GM12875 (cell line): ENCODE measurements around the gene NLRP2B.

Source experiments
- H3K4me3 ChIP-seq: one replicate; pipeline ENCODE4 v1.5.1; 2011; ENCODE audit warnings: low read depth, low read length, control low read depth
- TF ChIP-seq, protein P1 (sequence below): IDR thresholded peaks from 2 replicates; pipeline ENCODE4 v1.5.1; 2011; ENCODE audit warnings: low read depth, mild to moderate bottlenecking, control low read depth, inconsistent platforms, low read length, moderate library complexity, borderline replicate concordance; ENCODE audit not compliant: insufficient read depth

The NLRP2B gene

DNA sequence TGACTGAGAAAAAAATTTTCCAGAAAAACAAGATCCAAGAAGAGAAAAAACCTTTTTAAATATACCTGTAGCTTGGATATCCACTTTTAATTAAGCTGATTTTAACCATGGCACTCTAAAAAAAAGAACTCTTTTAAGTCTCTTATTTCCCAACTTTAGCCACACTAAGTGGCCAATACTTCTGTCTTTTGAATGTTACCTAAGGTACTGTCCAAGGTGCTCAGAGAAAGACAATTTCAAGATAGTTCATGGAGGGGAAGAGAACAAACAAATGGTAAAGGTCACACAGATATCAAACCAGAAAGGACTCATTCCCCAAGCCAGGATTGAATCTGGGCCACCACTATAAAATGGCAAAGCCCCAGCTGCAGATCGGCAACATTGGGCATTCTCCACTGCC lies 10.1 kb downstream of the NLRP2B start:
- TF ChIP-seq, protein P1, sequence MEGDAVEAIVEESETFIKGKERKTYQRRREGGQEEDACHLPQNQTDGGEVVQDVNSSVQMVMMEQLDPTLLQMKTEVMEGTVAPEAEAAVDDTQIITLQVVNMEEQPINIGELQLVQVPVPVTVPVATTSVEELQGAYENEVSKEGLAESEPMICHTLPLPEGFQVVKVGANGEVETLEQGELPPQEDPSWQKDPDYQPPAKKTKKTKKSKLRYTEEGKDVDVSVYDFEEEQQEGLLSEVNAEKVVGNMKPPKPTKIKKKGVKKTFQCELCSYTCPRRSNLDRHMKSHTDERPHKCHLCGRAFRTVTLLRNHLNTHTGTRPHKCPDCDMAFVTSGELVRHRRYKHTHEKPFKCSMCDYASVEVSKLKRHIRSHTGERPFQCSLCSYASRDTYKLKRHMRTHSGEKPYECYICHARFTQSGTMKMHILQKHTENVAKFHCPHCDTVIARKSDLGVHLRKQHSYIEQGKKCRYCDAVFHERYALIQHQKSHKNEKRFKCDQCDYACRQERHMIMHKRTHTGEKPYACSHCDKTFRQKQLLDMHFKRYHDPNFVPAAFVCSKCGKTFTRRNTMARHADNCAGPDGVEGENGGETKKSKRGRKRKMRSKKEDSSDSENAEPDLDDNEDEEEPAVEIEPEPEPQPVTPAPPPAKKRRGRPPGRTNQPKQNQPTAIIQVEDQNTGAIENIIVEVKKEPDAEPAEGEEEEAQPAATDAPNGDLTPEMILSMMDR, result no peak

DNA sequence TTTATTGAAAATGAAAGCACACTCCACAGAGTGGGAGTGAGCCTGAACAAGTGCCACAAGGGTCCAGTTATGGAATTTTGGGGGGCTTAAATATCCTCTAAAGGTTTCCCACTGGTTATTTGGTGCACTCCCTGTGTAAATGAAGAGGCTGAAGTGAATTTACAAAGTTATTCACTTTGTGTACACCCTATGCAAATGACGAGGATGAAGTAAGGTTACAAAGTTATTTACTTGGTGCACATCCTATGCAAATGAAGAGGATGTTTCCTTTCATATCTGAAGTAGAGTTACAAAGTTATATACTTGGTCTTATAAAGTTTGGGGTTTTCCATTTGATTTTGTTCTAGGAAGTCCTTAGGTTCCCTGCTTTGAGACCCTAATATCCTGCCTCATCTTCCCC lies 13.1 kb downstream of the NLRP2B start:
- H3K4me3 ChIP-seq, result no peak overlapping the region
- TF ChIP-seq, protein P1, result no peak

More for the DNA sequence above, 10.1 kb downstream of the NLRP2B start:
- no peak overlapping the region for H3K4me3 ChIP-seq

DNA sequence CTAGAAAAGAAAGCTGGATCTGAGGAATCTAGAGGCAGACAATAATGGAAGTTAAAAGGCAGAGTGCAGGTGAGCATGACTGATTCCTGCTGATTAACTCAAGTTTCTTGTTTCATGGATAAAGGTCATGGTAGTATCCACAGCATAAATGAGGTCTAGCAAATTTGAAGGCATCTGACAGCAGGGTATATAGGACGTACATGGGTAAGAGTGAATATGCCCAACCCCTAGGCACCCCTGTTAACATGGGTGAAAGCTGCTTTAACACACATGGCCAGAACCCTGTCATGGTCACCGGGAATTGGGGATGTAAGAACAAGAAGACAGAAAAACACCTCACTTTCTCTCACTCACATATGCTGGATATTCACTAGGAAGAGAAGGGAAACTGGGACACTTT lies 25.0 kb downstream of the NLRP2B start:
- H3K4me3 ChIP-seq, result no peak overlapping the region
- TF ChIP-seq, protein P1, result no peak

DNA sequence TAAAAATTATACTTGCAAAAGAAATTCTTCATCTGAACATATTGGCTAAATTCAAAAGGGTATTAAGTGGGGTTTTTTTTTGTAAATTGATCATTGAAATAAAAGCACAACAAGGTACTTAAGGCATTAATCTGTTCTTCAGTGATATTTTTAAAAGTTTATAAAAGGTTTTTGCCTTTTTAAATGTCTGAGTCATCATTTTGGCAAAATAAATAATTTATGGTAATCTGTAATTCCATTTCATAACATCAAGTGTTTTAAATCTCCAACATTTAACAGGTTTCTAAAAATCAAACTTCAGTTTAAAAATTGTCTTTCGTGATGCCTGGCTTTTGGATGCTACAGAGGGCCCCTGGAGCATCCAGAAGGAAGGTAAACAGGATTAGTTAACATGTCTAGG lies 27.4 kb downstream of the NLRP2B start:
- TF ChIP-seq, protein P1, result no peak
- no peak overlapping the region for H3K4me3 ChIP-seq

DNA sequence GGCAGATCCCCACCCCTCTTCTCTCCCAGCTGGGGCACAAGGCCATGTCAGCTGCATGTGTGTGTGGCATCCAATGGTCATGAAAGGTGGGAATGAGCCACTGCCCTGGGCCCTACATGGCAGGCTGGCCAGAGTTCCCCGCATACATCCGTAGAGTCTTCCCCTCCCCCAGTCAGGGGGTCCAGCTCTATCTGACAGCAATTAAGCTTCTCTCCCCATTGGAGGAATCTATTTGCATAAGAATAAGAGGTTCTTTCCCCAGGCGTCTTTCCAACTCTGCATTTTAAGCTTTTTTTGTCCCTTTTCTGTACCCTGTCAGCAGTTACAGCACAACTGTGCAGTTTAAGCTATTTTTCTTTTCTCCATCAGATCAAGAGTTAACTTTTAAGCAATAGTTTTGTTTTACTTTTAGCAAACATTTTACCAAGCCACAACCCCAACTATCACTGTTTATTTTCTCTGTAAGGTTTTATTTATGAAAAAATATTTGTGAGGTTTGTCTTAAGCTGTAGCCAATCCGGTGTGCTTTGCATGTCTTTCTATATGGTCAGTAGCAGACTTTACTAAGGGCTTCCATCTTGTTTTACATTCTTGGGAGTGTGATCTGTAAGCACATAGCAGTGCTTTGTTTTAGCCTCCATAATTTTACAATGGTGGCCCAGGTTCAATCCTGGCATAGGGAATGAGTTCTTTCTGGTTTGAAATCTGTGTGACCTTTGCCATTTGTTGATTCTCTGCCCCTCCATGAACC lies 28.7 kb downstream of the NLRP2B start:
- no peak overlapping the region for H3K4me3 ChIP-seq
- TF ChIP-seq, protein P1, result no peak

DNA sequence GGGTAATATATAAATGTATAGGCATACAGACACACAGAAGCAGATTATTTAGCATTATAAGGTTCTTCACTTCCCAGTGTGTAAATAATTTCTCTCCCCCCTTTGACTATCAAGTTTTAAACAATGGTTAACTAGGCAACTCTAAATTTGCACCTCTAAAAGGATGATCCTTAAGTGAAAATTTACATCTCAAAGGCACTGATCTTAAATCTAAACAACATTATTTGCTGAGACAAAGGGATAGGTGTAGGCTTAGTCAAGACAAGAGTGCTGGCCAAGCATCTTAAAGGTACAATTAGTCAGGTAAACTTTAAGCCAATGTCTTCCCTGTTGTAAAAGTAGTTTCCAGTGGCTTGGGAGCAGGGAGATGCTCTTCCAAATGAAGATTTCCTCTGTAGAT lies 33.0 kb downstream of the NLRP2B start:
- H3K4me3 ChIP-seq, result no peak overlapping the region
- TF ChIP-seq, protein P1, result no peak

DNA sequence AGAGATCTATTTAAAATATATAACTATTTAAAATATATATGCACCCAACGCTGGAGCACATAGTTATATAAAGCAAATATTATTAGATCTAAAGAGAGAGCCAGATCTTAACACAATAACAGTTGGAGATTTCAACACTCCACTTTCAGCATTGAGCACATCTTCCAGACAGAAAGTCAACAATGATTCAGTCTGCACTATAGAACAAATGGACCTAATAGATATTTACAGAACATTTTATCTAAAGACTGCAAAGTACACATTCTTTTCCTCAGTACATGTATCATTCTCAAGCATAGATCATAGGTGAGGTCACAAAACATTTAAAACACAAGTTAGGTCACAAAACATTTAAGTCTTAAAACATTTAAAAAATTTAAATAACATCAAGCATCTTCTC lies 36.4 kb downstream of the NLRP2B start:
- TF ChIP-seq, protein P1, result no peak
- no peak overlapping the region for H3K4me3 ChIP-seq
